ENCODE data around the gene RHOT2. TPM values are rescaled to one million over a fixed set of nuclear protein-coding genes. Genes with fewer than 3 reads are reported as not detected.

RHOT2 gene
- total and polyA plus RNA-seq, 9 of the 15 experiments (the other 6 are each of a cell fraction or from before 2014, with no cell fraction given): 5.0 to 373 (median 112) TPM

DNA sequence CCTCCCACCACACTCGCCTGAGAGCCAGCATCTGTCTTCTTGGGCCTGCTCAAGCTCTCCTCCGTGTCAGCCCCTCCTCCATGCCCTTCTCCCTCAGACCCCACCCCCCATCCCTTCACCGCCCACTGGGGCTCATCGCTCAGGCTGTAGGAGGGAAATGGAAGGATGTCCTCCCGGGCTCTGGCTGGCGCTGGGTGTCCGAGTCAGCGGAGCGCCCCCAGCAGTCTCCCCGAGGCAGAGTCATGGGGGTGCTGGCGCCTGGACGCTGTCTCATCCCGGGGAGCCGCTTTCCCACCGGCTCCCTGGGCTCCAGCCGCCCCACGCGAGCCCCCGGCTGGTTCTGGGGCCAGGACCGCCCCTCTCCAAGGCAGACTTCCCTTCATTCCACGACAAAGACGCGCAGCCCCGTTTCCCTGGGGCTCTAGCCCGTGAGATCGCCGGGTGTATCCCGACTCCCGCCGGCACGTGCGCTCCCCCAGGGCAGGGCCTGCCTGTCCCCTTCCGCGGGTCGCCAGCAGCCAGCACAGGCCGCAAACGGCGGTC lies 52.6 kb downstream of the RHOT2 start (continued):
- TF ChIP-seq, protein P1, sequence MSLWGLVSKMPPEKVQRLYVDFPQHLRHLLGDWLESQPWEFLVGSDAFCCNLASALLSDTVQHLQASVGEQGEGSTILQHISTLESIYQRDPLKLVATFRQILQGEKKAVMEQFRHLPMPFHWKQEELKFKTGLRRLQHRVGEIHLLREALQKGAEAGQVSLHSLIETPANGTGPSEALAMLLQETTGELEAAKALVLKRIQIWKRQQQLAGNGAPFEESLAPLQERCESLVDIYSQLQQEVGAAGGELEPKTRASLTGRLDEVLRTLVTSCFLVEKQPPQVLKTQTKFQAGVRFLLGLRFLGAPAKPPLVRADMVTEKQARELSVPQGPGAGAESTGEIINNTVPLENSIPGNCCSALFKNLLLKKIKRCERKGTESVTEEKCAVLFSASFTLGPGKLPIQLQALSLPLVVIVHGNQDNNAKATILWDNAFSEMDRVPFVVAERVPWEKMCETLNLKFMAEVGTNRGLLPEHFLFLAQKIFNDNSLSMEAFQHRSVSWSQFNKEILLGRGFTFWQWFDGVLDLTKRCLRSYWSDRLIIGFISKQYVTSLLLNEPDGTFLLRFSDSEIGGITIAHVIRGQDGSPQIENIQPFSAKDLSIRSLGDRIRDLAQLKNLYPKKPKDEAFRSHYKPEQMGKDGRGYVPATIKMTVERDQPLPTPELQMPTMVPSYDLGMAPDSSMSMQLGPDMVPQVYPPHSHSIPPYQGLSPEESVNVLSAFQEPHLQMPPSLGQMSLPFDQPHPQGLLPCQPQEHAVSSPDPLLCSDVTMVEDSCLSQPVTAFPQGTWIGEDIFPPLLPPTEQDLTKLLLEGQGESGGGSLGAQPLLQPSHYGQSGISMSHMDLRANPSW (CRISPR knock-in tag; IDR thresholded peaks at IDR 0.05): no peak
- TF ChIP-seq TEAD1 (CRISPR knock-in tag; IDR thresholded peaks at IDR 0.05) (no peak), HDAC2 (IDR thresholded peaks at IDR 0.05) (0 out of 2 replicates have a peak, but pooled peaks have one; percentile 61), GABPA (tag; conservative IDR thresholded peaks at IDR 0.05; ENCODE audit: low read depth) (no peak), RB1 (IDR thresholded peaks at IDR 0.05; ENCODE audit: low read depth) (no peak; the same call in 1 of the 2 replicates), ETV6 (IDR thresholded peaks at IDR 0.05; ENCODE audit: borderline replicate concordance in 1 of 2, low read depth in 2 of 2, low read length in 1 of 2) (no peak), ETV6 (CRISPR knock-in tag; IDR thresholded peaks at IDR 0.05; ENCODE audit: borderline replicate concordance) (0 out of 2 replicates have a peak, but pooled peaks have one; percentile 16), MXI1 (IDR thresholded peaks at IDR 0.05; ENCODE audit: low read depth, low read length) (no peak), ZEB2 (IDR thresholded peaks at IDR 0.05) (0 out of 2 replicates have a peak, but pooled peaks have one; percentile 31), ZNF586 (CRISPR knock-in tag; conservative IDR thresholded peaks at IDR 0.05) (no peak), BCOR (IDR thresholded peaks at IDR 0.05) (no peak), CCNT2 (IDR thresholded peaks at IDR 0.05; ENCODE audit: borderline replicate concordance, extremely low read depth, insufficient read length, low read depth, low read length) (no peak), POLR2B (IDR thresholded peaks at IDR 0.05; ENCODE audit: low read depth, partially characterized antibody) (peak; percentile 68), RFX1 (IDR thresholded peaks at IDR 0.05) (no peak), GATA2 (CRISPR knock-in tag; IDR thresholded peaks at IDR 0.05) (no peak), NCOA6 (IDR thresholded peaks at IDR 0.05) (no peak), NCOR1 (IDR thresholded peaks at IDR 0.05) (no peak), RAD21 (CRISPR knock-in tag; conservative IDR thresholded peaks at IDR 0.05 in 1 of 2, IDR thresholded peaks at IDR 0.05 in 1 of 2) (0 out of 4 replicates have a peak, but pooled peaks of 1 of the 2 experiments have one; percentile 8), SMC3 (conservative IDR thresholded peaks at IDR 0.05; ENCODE audit: insufficient read depth, low read depth, low read length) (no peak), PHF21A (IDR thresholded peaks at IDR 0.05; ENCODE audit: borderline replicate concordance, low read depth) (no peak; the same call in 1 of the 2 replicates), BRD4 (IDR thresholded peaks at IDR 0.05) (no peak), PPARD (CRISPR knock-in tag; IDR thresholded peaks at IDR 0.05) (no peak), ZFP36 (IDR thresholded peaks at IDR 0.05; ENCODE audit: low read depth, low read length, partially characterized antibody) (no peak), WHSC1 (IDR thresholded peaks at IDR 0.05; ENCODE audit: low read length) (no peak)
- TF ChIP-seq, protein P2, sequence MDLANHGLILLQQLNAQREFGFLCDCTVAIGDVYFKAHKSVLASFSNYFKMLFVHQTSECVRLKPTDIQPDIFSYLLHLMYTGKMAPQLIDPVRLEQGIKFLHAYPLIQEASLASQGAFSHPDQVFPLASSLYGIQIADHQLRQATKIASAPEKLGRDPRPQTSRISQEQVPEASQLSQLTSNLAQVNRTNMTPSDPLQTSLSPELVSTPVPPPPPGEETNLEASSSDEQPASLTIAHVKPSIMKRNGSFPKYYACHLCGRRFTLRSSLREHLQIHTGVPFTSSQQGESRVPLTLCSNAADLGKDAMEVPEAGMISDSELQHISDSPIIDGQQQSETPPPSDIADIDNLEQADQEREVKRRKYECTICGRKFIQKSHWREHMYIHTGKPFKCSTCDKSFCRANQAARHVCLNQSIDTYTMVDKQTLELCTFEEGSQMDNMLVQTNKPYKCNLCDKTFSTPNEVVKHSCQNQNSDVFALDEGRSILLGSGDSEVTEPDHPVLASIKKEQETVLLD (IDR thresholded peaks at IDR 0.05): no peak; the same call in 1 of the 2 replicates
- TF ChIP-seq, protein P3, sequence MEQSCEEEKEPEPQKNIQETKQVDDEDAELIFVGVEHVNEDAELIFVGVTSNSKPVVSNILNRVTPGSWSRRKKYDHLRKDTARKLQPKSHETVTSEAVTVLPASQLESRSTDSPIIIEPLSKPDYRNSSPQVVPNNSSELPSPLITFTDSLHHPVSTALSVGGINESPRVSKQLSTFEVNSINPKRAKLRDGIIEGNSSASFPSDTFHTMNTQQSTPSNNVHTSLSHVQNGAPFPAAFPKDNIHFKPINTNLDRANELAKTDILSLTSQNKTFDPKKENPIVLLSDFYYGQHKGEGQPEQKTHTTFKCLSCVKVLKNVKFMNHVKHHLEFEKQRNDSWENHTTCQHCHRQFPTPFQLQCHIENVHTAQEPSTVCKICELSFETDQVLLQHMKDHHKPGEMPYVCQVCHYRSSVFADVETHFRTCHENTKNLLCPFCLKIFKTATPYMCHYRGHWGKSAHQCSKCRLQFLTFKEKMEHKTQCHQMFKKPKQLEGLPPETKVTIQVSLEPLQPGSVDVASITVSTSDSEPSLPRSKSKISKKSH (CRISPR knock-in tag; IDR thresholded peaks at IDR 0.05): no peak

All from K562 (cell line).